ENCODE measurements around the gene ZNRF2.

GRCh38 chr7:30264052-30264451 lies 20.3 kb upstream of the ZNRF2 start:
- TF ChIP-seq CTCF (IDR thresholded peaks at IDR 0.05; ENCODE audit: low read length): no peak
- no peak for TF ChIP-seq EZH2phosphoT487 (IDR thresholded peaks at IDR 0.05; ENCODE audit: low read length)
